ENCODE measurements around the gene TFDP2. TPM values are rescaled to one million over a fixed set of nuclear protein-coding genes. Genes with fewer than 3 reads are reported as not detected.

TFDP2 gene
- total RNA-seq, 2 experiments from 2014 or later = 99.9 to 169 TPM

DNA sequence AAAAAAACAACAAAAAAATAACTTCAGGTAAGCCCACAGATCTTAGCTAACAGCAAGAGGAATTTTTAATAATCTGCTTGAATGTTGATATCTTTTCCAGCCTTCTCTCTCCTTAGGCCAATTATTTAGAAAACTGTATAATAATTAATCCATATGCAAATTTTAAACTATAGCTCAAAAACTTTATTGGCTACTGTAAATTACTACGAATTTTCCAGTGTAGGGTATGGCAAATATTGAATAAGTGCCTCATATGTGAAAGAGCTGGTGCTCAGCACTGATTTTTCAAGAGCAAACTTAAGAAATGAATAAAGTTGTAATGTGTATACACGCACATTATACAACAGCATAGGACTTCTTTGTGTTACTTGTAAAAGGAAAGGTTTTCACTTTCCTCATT is 123.0 kb downstream of the TFDP2 start:
- Histone ChIP-seq H3K4me3 (ENCODE audit: low read depth, low read length, poor library complexity, severe bottlenecking) (peak overlapping the region; percentile 84), H3K79me2 (ENCODE audit: insufficient read depth, low read depth, low read length) (peaks cover 87% of the 10 kb centered on the region), H3K4me2 (ENCODE audit: low read length) (peak overlapping the region; percentile 95), H3K4me1 (ENCODE audit: insufficient read depth, low read length, poor library complexity, severe bottlenecking) (peaks cover 70% of the 10 kb centered on the region), H3K9me2 (ENCODE audit: insufficient read depth, low read length) (no peaks in the 10 kb centered on the region), H4K20me1 (ENCODE audit: insufficient read depth, low read length) (peaks cover 7% of the 10 kb centered on the region; the same call in 1 of the 2 replicates), H3K27ac (ENCODE audit: low read depth, low read length, poor library complexity, severe bottlenecking) (peak overlapping the region; percentile 80), H2AFZ (ENCODE audit: low read length) (no peak overlapping the region; the same call in 1 of the 2 replicates), H3K9me3 (ENCODE audit: low read length) (no peaks in the 10 kb centered on the region), H3K36me3 (ENCODE audit: insufficient read depth, low read length) (peaks cover 45% of the 10 kb centered on the region)
- TF ChIP-seq CTCF (conservative IDR thresholded peaks at IDR 0.05; ENCODE audit: low read length) (no peak), EZH2phosphoT487 (IDR thresholded peaks at IDR 0.05; ENCODE audit: borderline replicate concordance, low read depth, low read length) (no peak)
- intact Hi-C loops (cut with micrococcal nuclease; ENCODE audit: unreplicated experiment) = loop anchor here (10.0 kb wide), 2 partner anchors 978 to 1948 kb away; partner anchors contain the start of genes DIPK2A and U2SURP
- ChIA-PET POLR2A (interaction anchor here (0.7 to 1.3 kb wide), 10 partner anchors 13 to 1193 kb away, joined by 3 to 9 read pairs (median 3); no protein-coding TSS in a partner anchor), CTCF (ENCODE audit: unreplicated experiment) (interaction anchor here (1.3 kb wide), 1 partner anchor 71 kb away, joined by 3 read pairs; no protein-coding TSS in a partner anchor)
- no peak for DNase-seq (ENCODE audit: low spot score)
- BruUV-seq (replicated peaks) = no TSS peak

DNA sequence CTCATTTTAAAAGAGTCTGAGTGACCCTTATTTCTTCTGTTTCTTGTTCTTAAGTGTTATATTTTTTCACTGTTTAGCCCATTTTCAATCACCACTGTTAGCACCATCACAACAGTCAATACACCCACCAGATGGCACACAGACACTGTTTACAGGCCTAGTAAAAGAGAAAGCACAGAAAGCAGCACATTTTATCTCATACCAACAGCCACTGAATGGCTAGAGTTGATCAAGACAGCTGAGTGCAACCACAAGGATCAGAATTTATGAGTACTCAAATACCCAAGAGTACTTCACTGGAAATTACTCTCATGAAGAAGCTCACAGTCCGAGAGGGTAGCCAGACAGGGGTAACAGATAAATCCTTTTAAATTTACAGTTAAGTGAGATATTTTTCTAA is 127.0 kb downstream of the TFDP2 start:
- Histone ChIP-seq H3K9me3 (ENCODE audit: low read length) (no peaks in the 10 kb centered on the region), H3K79me2 (ENCODE audit: insufficient read depth, low read depth, low read length) (peaks cover 99% of the 10 kb centered on the region), H4K20me1 (ENCODE audit: insufficient read depth, low read length) (peaks cover 8% of the 10 kb centered on the region; the same call in 1 of the 2 replicates), H3K27ac (ENCODE audit: low read depth, low read length, poor library complexity, severe bottlenecking) (peak overlapping the region; percentile 65), H3K9me2 (ENCODE audit: insufficient read depth, low read length) (no peaks in the 10 kb centered on the region), H2AFZ (ENCODE audit: low read length) (no peak overlapping the region), H3K4me3 (ENCODE audit: low read depth, low read length, poor library complexity, severe bottlenecking) (peak overlapping the region; percentile 33), H3K36me3 (ENCODE audit: insufficient read depth, low read length) (peaks cover 82% of the 10 kb centered on the region), H3K4me2 (ENCODE audit: low read length) (peak overlapping the region; percentile 58), H3K4me1 (ENCODE audit: insufficient read depth, low read length, poor library complexity, severe bottlenecking) (peaks cover 67% of the 10 kb centered on the region)
- DNase-seq (ENCODE audit: low spot score) = peak; percentile 79
- POLR2A ChIA-PET = interaction anchor here (1.0 to 2.1 kb wide), 4 partner anchors 9 to 152 kb away, joined by 3 to 9 read pairs (median 6); partner anchors contain the start of gene TFDP2
- BruUV-seq (replicated peaks) = no TSS peak
- intact Hi-C loops (cut with micrococcal nuclease; ENCODE audit: unreplicated experiment) = loop anchor here (2.0 to 10.0 kb wide), 6 partner anchors 126 to 1952 kb away; partner anchors contain the start of genes DIPK2A, GK5, TFDP2 and U2SURP
- CTCF ChIA-PET (ENCODE audit: unreplicated experiment) = no interaction called here
- TF ChIP-seq CTCF (conservative IDR thresholded peaks at IDR 0.05; ENCODE audit: low read length) (peak; percentile 81), EZH2phosphoT487 (IDR thresholded peaks at IDR 0.05; ENCODE audit: borderline replicate concordance, low read depth, low read length) (no peak)

GRCh38 chr3:142021127-142021526 is 128.2 kb downstream of the TFDP2 start:
- H3K4me1 ChIP-seq (ENCODE audit: insufficient read depth, low read length, poor library complexity, severe bottlenecking) = peaks cover 62% of the 10 kb centered on the region
- no TSS peak for BruUV-seq (replicated peaks)
- peaks cover 87% of the 10 kb centered on the region for H3K36me3 ChIP-seq (ENCODE audit: insufficient read depth, low read length)
- H3K79me2 ChIP-seq (ENCODE audit: insufficient read depth, low read depth, low read length) = peaks cover 98% of the 10 kb centered on the region
- H3K4me2 ChIP-seq (ENCODE audit: low read length) = peak overlapping the region; percentile 58
- intact Hi-C loops (cut with micrococcal nuclease; ENCODE audit: unreplicated experiment) = loop anchor here (5.0 to 10.0 kb wide), 3 partner anchors 206 to 1954 kb away; partner anchors contain the start of genes DIPK2A, GK5 and U2SURP
- no peaks in the 10 kb centered on the region for H3K9me2 ChIP-seq (ENCODE audit: insufficient read depth, low read length)
- H4K20me1 ChIP-seq (ENCODE audit: insufficient read depth, low read length) = peaks cover 8% of the 10 kb centered on the region; the same call in 1 of the 2 replicates
- H2AFZ ChIP-seq (ENCODE audit: low read length) = no peak overlapping the region
- TF ChIP-seq CTCF (conservative IDR thresholded peaks at IDR 0.05; ENCODE audit: low read length) (no peak), EZH2phosphoT487 (IDR thresholded peaks at IDR 0.05; ENCODE audit: borderline replicate concordance, low read depth, low read length) (no peak)
- H3K27ac ChIP-seq (ENCODE audit: low read depth, low read length, poor library complexity, severe bottlenecking) = peak overlapping the region; percentile 65
- no peak for DNase-seq (ENCODE audit: low spot score)
- no peak overlapping the region for H3K4me3 ChIP-seq (ENCODE audit: low read depth, low read length, poor library complexity, severe bottlenecking)
- ChIA-PET CTCF (ENCODE audit: unreplicated experiment) (no interaction called here), POLR2A (interaction anchor here (0.5 to 2.3 kb wide), 7 partner anchors 8 to 357 kb away, joined by 3 to 9 read pairs (median 3); no protein-coding TSS in a partner anchor)
- H3K9me3 ChIP-seq (ENCODE audit: low read length) = no peaks in the 10 kb centered on the region
